Activated T-cell treated with anti-CD3 and anti-CD28 coated beads, Interleukin-2, amount 50 U/mL, for 72 hours (primary cell): ENCODE results near the gene CPSF3. TPM values are rescaled to one million over a fixed set of nuclear protein-coding genes. Genes with fewer than 3 reads are reported as not detected.
A peak's percentile ranks its signal among the peaks of the same experiment; 100 is the strongest.

Experiments used
- ATAC-seq, 2 donors: fragments of 150-1000 bp; cut with Tn5 transposase; replicated peaks in 1 of 2; 2 replicates each; pipeline ENCODE4 v1.10.0; 2021; ENCODE audit warnings: moderate library complexity in 2 of 2, mild to moderate bottlenecking in 1 of 2
- DNase-seq, 2 donors: peaks; one replicate each; pipeline ENCODE4 v3.0.0; 2021 to 2022; ENCODE audit warnings: mixed read lengths in 1 of 2
- H3K27ac Mint-ChIP-seq: one replicate; pipeline ENCODE4 v1.8.0; 2022; ENCODE audit warnings: mild to moderate bottlenecking, moderate library complexity, mixed read lengths
- H3K27me3 Mint-ChIP-seq: one replicate; pipeline ENCODE4 v1.8.0; 2022; ENCODE audit warnings: low read depth, mixed read lengths
- H3K36me3 Mint-ChIP-seq, 2 donors: one replicate each; pipeline ENCODE4 v1.8.0; 2022; ENCODE audit warnings: mixed read lengths in 2 of 2, mild to moderate bottlenecking in 1 of 2; ENCODE audit not compliant: insufficient read depth in 2 of 2
- H3K4me1 Mint-ChIP-seq: one replicate; pipeline ENCODE4 v1.8.0; 2022; ENCODE audit warnings: low read depth, mixed read lengths
- H3K4me3 Mint-ChIP-seq, 2 donors: one replicate each; pipeline ENCODE4 v1.8.0; 2022; ENCODE audit warnings: mild to moderate bottlenecking in 2 of 2, mixed read lengths in 2 of 2, moderate library complexity in 2 of 2
- H3K9me3 Mint-ChIP-seq, 2 donors: one replicate each; pipeline ENCODE4 v1.8.0; 2022; ENCODE audit warnings: mixed read lengths in 2 of 2
- total RNA-seq, 2 donors: library from RNA; stranded (reverse); gene quantifications; one replicate each; pipeline ENCODE4 v1.2.3, GENCODE V29; 2022

CPSF3 gene
- total RNA-seq, 2 donors from 2014 or later: 62.3 to 75.0 TPM

DNA sequence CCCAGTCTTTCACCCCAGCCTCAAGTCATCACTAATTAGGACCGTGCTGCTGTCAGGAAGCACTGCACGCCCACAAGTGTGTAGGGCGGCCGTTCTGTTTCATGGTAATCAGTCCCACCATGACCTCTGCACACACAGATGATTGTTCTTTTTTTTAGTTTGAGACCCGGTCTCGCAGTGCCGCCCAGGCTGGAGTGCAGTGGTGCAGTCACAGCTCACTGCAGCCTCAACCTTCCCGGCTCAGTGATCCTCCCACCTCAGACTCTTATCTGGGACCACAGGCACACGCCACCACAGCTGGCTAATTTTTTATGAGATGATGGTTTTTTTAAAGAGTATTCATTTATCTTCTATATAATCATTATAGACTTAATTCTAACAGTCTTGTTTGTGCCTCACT lies 49.1 kb downstream of the CPSF3 start:
- Mint-ChIP-seq H3K9me3 (no peaks in the 10 kb centered on the region), H3K4me1 (peaks cover 26% of the 10 kb centered on the region), H3K27me3 (no peaks in the 10 kb centered on the region), H3K27ac (no peak overlapping the region), H3K36me3 (peaks cover 6 to 18% of the 10 kb centered on the region in 2 donors), H3K4me3 (peak overlapping the region in 1 of 2 donors; percentile 84)
- ATAC-seq (no peak), DNase-seq (no peak)

DNA sequence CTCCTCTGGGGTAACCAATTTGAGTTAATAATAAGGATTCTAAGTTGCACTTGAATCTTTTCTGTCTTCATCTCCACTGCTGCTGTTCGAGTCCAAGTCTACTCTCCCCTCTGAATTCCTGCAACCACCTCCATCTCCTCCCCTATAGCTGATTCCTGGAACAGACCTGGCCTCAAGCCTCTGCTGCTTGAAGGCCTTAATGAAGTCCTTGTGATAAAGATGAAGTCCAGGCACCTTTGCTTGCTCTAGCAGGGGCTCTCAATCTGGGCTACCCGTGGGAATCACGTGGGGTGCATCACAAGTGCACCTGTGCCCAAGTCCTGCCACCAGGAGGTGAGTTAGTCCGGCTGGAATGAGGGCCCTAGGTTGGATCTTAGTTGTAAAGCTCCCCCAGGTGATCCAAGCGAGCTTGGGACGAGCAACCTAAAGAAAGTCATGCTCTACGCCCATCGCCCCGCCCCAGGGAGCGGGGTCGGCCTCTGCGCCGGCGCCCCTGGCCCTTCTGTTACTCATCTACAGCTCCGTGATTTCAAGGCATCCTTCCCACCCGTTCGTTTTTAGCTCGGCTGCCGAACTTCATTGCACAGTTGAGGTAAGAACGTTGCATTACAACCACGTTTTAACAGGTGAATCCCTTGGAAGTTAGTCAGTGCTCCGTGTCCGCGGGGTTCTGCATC lies 50.0 kb downstream of the CPSF3 start:
- ATAC-seq: peak in 1 of 2 donors; percentile 12
- H3K36me3 Mint-ChIP-seq: peaks cover 6 to 18% of the 10 kb centered on the region in 2 donors
- no peaks in the 10 kb centered on the region for H3K27me3 Mint-ChIP-seq
- peak overlapping the region; percentile 65 for H3K27ac Mint-ChIP-seq
- no peaks in the 10 kb centered on the region for H3K9me3 Mint-ChIP-seq
- H3K4me1 Mint-ChIP-seq: peaks cover 36% of the 10 kb centered on the region
- DNase-seq: peak; percentile 16 to 17
- peak overlapping the region; percentile 84 to 85 for H3K4me3 Mint-ChIP-seq

GRCh38 chr2:9473985-9474360 lies 50.5 kb downstream of the CPSF3 start:
- Mint-ChIP-seq H3K9me3 (no peaks in the 10 kb centered on the region), H3K27ac (peak overlapping the region; percentile 65), H3K27me3 (no peaks in the 10 kb centered on the region), H3K4me3 (peak overlapping the region; percentile 84 to 85), H3K4me1 (peaks cover 39% of the 10 kb centered on the region), H3K36me3 (peaks cover 6 to 19% of the 10 kb centered on the region in 2 donors)
- peak; percentile 42 to 50 for ATAC-seq
- peak; percentile 45 to 49 for DNase-seq

DNA sequence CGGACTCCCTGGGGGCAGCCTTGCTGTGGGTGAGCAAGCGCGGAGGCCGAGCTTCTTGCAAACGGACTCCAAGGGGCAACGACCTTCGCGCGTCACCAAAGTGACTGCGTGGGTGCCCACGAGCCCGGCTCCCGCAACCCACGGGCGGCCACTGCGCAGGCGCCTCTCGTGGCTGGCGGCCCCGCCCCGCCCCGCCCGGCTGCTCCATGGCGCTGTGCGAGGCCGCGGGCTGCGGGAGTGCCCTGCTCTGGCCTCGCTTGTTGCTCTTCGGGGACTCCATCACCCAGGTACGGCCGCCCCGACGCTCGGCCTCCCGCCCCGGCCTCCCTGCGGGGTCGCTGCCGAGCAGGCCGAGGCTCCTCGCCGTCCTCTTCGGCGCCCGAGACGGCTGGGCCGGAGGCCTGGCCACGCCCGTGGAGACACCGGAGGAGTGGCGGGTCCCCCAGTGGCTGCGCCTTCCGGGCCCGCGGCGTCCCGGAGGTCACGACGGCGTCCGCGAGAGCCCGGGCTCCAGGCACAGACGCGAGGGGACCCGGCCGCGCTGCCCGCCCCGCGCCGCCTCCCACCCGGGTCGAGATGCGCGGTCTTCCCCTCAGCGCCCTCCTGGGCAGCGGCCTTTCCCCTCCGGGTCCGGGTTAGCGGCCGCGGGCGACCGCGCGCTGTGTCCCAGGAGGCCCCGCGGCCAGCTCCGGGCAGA lies 51.1 kb downstream of the CPSF3 start, which contains the start of gene IAH1:
Gene IAH1, plus strand, starts transcription at position 191 of the 697 bp plus-strand sequence. Its CDS starts 16 bp downstream, at position 207.
- Mint-ChIP-seq H3K4me3 (peak within 1 kb of the TSS; percentile 84 to 85), H3K9me3 (no peaks in the 10 kb centered on the region), H3K36me3 (peaks cover 6 to 19% of the 10 kb centered on the region in 2 donors), H3K27ac (peak within 1 kb of the TSS; percentile 76), H3K27me3 (no peaks in the 10 kb centered on the region), H3K4me1 (peaks cover 39% of the 10 kb centered on the region)
- DNase-seq (peak; percentile 72 to 79), ATAC-seq (peak; percentile 87 to 88)

DNA sequence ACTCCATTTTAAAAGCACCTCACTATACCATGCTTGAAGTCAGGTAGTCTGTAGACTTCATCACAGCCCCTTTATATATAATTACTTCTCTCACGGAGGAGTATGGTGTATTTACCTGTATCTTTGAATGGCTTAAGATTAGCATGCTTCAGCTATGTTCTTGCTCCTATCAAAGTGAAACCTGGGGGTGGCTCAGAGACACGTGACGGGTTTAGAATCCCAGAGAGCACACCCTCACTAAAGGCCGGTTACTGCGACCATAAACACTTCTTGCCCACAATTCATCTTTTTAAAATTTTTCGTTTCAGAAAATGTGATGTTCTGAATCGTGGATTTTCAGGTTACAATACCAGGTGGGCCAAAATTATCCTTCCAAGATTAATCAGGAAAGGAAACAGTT lies 54.5 kb downstream of the CPSF3 start:
- Mint-ChIP-seq H3K27ac (peak overlapping the region; percentile 50), H3K4me1 (peaks cover 45% of the 10 kb centered on the region), H3K9me3 (no peaks in the 10 kb centered on the region), H3K27me3 (no peaks in the 10 kb centered on the region), H3K4me3 (peak overlapping the region in 1 of 2 donors; percentile 51), H3K36me3 (peaks cover 8 to 17% of the 10 kb centered on the region in 2 donors)
- no peak for DNase-seq
- no peak for ATAC-seq

DNA sequence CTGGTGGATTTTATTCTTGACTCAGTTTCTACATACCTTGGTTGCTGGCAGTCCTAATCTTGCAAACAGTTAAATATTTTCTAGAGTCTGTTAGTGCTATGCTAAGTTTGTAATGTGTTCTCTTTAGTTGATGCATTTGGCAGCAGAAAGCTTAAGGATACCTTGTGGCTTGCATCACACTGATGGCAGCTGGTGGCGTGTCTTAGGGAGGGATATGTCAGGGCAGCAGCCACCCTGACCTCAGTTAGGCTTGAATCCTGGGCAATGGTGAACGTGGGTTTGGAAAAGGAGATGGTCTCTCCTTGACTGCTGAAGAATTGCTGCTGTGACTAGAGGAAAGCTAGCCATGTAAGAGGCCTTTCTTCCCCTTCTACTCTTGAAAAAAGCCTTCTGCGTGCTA lies 55.1 kb downstream of the CPSF3 start:
- no peak for ATAC-seq
- H3K4me1 Mint-ChIP-seq: peaks cover 39% of the 10 kb centered on the region
- no peaks in the 10 kb centered on the region for H3K9me3 Mint-ChIP-seq
- H3K27me3 Mint-ChIP-seq: no peaks in the 10 kb centered on the region
- DNase-seq: no peak
- H3K4me3 Mint-ChIP-seq: no peak overlapping the region
- H3K36me3 Mint-ChIP-seq: peaks cover 8 to 15% of the 10 kb centered on the region in 2 donors
- H3K27ac Mint-ChIP-seq: peak overlapping the region; percentile 4

DNA sequence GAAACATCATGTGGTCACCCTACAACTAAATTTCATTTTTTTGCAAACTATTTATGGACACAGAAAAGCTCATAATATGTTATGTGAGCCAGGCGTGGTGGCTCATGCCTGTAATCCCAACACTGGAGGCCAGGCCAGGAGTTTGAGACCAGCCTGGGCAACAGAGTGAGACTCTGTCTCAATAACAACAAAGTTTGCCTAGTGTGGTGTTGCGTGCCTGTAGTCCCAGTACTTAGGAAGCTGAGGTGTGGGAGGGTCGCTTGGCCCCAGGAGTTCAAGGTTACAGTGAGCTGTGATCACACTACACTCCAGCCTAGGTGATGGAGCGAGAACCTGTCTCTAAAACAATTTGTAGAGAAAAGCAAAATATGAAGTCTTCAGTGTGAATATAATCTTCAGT lies 56.7 kb downstream of the CPSF3 start:
- Mint-ChIP-seq H3K4me1 (peaks cover 39% of the 10 kb centered on the region), H3K36me3 (peaks cover 9 to 21% of the 10 kb centered on the region in 2 donors), H3K4me3 (no peak overlapping the region), H3K27me3 (no peaks in the 10 kb centered on the region), H3K9me3 (no peaks in the 10 kb centered on the region), H3K27ac (no peak overlapping the region)
- DNase-seq (no peak), ATAC-seq (no peak)

- Mint-ChIP-seq H3K27ac (no peak overlapping the region), H3K4me1 (peaks cover 16% of the 10 kb centered on the region), H3K4me3 (no peak overlapping the region), H3K36me3 (peaks cover 4 to 26% of the 10 kb centered on the region in 2 donors), H3K9me3 (no peaks in the 10 kb centered on the region), H3K27me3 (no peaks in the 10 kb centered on the region)
- DNase-seq (no peak), ATAC-seq (no peak)
These were observed 59.7 kb downstream of the CPSF3 start for GRCh38 chr2:9483107-9483506.

GRCh38 chr2:9484533-9484932 lies 61.1 kb downstream of the CPSF3 start:
- Mint-ChIP-seq H3K4me1 (peaks cover 21% of the 10 kb centered on the region), H3K36me3 (peaks cover 4 to 25% of the 10 kb centered on the region in 2 donors), H3K27ac (no peak overlapping the region), H3K4me3 (no peak overlapping the region), H3K27me3 (no peaks in the 10 kb centered on the region), H3K9me3 (no peaks in the 10 kb centered on the region)
- DNase-seq (no peak), ATAC-seq (no peak)

- DNase-seq (no peak), ATAC-seq (peak; percentile 61 to 69)
- Mint-ChIP-seq H3K4me1 (peaks cover 28% of the 10 kb centered on the region), H3K9me3 (no peaks in the 10 kb centered on the region), H3K36me3 (peaks cover 2 to 27% of the 10 kb centered on the region in 2 donors), H3K4me3 (peak overlapping the region in 1 of 2 donors; percentile 25), H3K27me3 (no peaks in the 10 kb centered on the region), H3K27ac (peak overlapping the region; percentile 94)
These were observed 65.4 kb downstream of the CPSF3 start for GRCh38 chr2:9488583-9489547.

DNA sequence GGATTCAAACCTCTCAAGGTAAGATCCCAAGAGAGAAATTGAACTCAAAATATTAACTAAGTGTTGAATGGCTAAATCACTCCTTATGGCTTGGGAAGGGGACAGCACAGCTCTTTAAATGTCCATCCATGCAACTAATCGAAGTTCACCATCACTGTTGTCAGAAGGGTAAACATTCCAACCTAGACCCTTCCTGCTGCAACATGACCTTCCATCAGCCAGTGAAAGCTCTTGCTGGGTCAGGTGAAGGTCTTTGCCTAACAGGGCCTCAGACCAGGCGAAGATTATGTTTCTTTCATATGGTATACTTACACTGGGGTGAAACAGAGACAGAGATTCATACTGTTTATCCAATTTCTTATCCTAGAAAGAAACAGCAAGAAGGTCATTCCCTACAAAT lies 67.3 kb downstream of the CPSF3 start:
- Mint-ChIP-seq H3K27ac (peak overlapping the region; percentile 24), H3K36me3 (peaks cover 0 to 14% of the 10 kb centered on the region in 2 donors), H3K4me1 (peaks cover 41% of the 10 kb centered on the region), H3K27me3 (no peaks in the 10 kb centered on the region), H3K4me3 (no peak overlapping the region), H3K9me3 (no peaks in the 10 kb centered on the region)
- ATAC-seq (no peak), DNase-seq (no peak)

GRCh38 chr2:9492927-9493326 lies 69.5 kb downstream of the CPSF3 start:
- DNase-seq (no peak), ATAC-seq (no peak)
- peaks cover 3 to 6% of the 10 kb centered on the region in 2 donors for H3K36me3 Mint-ChIP-seq
- no peaks in the 10 kb centered on the region for H3K27me3 Mint-ChIP-seq
- H3K4me1 Mint-ChIP-seq: peaks cover 52% of the 10 kb centered on the region
- no peaks in the 10 kb centered on the region for H3K9me3 Mint-ChIP-seq
- peak overlapping the region in 1 of 2 donors; percentile 56 for H3K4me3 Mint-ChIP-seq
- peak overlapping the region; percentile 97 for H3K27ac Mint-ChIP-seq
